Measurements from ENCODE around the gene TRIM10. TPM values are rescaled to one million over a fixed set of nuclear protein-coding genes. Genes with fewer than 3 reads are reported as not detected.
A peak's percentile ranks its signal among the peaks of the same experiment; 100 is the strongest.
"Not testable (repeated sequence)": the region's sequence is repeated elsewhere in the genome, so short reads cannot be mapped to it uniquely, and the experiment has no call there.

Gene TRIM10
- total RNA-seq, 1 donor from 2014 or later, result under 0.01 TPM

DNA sequence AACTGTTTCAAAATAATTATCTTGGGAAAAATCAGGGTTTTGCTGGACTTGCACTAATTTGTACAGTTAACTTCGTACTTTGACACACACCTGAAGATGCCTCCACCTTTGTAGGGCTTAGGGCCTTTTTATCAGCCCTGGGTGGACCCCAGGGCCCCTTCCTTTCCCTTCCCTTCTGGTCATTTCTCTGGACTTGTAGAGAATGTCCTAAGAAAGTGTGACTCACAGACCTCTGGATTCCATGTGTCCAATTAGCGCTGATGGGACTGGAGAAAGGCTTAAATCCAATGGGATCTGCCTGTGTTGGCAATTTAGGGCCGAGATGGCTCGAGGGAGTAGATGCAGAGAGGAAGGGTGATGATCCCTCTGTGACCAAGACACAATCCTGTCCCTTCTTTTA is 11.7 kb upstream of the TRIM10 start:
- DNase-seq (ENCODE audit: low read depth in 2 of 2), result no peak

DNA sequence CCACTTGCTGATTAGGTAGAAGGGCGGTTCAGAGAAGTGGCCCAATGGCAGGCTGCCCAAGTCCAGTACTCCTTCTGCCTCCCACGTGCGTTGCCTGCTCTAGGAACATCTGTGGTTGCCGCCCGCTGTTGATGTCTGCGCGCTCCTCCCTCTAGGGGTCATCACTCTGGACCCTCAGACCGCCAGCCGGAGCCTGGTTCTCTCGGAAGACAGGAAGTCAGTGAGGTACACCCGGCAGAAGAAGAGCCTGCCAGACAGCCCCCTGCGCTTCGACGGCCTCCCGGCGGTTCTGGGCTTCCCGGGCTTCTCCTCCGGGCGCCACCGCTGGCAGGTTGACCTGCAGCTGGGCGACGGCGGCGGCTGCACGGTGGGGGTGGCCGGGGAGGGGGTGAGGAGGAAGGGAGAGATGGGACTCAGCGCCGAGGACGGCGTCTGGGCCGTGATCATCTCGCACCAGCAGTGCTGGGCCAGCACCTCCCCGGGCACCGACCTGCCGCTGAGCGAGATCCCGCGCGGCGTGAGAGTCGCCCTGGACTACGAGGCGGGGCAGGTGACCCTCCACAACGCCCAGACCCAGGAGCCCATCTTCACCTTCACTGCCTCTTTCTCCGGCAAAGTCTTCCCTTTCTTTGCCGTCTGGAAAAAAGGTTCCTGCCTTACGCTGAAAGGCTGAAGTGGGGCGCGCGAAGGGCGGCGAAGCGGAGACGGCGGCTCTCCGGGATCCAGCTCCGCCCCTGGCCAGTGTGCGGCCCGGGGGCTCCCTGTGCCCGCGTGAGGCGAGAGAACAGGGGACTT is 10.9 kb upstream of the TRIM10 start:
- DNase-seq (ENCODE audit: low read depth in 2 of 2), result no peak

DNA sequence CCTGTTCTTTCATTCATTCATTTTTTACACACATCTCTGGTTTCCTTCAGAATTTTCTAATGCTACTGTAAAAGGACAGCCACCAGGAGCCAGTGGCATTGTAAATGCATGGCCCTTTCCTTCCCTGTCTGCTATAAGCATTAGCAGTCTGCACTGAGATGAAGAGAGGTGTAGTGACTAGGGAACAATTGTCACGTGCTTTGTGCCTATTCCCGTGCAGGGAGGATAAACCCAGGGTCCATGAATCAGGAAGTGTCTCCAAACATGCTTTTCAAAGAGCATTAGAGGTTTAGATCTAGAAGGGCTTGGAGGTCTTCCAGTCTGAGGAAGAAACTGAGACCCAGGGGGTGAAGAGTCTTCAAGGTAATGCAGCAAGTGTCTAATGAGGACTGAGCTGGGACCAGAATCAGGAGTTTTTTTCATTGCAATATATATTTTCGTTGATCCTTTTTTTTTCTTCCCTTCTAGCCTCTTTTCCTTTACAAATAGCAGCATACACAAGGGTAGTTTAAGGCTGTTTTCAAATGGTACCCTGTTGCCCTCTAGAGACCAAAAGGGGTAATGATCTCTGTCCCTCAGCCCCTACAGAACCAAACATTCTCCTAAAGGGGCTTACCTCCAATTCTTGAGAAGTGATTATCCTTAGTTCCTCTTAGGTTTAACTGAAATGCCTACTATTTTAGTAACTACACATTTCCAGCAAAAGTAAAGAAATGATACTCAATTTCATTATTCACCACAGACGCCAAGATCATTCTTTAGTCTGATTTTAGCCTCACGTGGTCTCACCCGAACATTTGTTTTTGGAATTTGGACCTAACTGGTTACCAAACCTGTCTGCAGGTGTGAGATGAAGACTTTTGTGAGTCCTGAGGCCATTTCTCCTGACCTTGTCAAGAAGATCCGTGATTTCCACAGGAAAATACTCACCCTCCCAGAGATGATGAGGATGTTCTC is 8.9 kb upstream of the TRIM10 start:
- peak; percentile 63 to 76 for DNase-seq (ENCODE audit: low read depth in 2 of 2)

DNA sequence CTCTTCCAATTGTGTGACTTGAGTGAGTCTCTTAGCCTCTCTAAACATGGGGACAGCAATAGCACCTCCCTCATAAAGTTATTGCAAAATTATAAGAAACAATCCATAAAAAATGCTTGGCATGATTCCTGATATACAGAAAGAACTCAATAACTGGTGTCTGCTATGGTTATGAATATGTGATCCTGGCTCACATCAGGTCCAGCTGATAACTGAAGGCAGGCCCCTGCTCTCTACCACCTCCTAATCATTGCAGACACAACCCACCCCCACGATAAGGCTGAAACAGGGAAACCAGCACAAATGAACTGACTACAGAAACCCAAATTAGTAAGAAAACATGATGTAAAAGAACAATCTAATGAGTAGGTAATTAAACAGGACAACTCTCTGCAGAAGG is 7.7 kb upstream of the TRIM10 start:
- DNase-seq (ENCODE audit: low read depth in 2 of 2), result no peak

DNA sequence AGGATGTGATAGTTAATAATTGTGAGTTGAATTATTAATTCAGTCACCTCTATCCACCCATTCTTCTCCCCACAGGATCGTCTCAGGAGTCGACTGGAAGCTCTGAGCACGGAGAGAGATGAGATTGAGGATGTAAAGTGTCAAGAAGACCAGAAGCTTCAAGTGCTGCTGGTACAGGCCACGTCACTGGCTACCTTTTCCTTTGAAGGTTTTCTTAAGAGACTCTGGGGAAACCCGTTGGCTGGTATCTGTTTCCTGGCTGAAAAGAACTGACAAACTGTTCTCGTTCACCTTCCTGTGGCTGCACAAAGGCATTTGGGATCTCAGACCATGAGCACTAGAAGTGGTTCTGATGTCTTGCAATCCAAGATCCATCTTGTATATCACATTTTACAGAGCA is 6.1 kb upstream of the TRIM10 start:
- DNase-seq (ENCODE audit: low read depth in 2 of 2), result peak in 1 of 2 donors; percentile 17

DNA sequence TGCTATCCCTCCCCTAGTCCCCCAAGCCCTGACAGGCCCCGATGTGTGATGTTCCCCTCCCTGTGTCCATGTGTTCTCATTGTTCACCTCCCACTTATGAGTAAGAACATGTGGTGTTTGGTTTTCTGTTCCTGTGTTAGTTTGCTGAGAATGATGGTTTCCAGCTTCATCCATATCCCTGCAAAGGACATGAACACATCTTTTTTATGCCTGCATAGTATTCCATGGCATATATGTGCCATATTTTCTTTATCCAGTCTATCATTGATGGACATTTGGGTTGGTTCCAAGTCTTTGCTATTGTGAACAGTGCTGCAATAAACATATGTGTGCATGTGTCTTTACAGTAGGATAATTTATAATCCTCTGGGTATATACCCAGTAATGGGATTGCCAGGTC is 4.2 kb upstream of the TRIM10 start:
- not testable (repeated sequence) for DNase-seq (ENCODE audit: low read depth in 2 of 2)

DNA sequence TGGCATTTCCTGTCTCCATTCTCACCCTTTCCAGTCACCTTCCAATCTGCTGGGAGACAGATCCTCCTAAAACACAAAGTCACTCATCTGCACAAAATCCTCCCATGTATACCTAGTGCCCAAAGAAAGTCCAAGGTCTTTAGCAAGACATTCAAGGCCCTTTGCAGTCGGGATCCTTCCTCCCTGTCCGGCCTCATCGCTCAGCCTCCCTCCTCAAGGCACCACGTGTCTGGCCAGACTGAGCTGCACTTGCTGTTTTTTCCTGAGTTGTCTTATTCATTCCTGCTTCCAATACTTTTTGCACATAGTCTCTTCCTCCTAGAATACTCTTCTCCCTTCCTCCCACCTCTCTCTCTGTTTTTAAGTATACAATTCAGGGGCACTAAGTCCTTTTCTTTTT is 3.7 kb upstream of the TRIM10 start:
- DNase-seq (ENCODE audit: low read depth in 2 of 2), result no peak

DNA sequence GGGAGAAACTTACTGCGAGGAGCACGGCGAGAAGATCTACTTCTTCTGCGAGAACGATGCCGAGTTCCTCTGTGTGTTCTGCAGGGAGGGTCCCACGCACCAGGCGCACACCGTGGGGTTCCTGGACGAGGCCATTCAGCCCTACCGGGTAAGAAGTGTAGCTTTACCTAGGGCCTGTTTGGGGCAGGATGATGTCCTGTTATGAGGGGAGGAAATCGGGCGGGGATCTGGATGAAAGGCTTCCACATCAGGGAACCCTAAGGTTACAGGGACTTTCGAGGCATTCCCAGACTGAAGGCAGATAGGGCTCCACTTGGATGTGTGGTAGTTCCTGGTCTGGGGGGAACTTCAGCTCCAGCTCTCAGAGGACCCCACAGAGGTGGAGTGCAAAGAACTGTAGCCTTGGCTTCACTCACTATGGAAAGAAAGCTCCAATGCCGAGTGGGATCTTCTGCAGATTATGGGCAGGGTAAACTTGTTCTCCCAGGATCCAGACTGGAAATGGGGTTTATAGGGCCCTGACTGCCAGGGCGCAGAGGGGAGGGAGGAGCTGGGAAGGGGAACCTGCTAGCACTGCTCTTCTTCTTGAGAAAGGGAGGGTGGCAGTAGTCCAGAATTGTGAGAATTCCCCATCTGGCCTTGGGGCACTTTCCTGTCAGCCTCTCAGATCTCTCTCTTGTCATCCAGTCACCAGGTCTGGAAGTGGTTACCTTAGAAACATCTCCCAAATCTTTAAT is 3.1 kb upstream of the TRIM10 start:
- DNase-seq (ENCODE audit: low read depth in 2 of 2), result no peak

DNA sequence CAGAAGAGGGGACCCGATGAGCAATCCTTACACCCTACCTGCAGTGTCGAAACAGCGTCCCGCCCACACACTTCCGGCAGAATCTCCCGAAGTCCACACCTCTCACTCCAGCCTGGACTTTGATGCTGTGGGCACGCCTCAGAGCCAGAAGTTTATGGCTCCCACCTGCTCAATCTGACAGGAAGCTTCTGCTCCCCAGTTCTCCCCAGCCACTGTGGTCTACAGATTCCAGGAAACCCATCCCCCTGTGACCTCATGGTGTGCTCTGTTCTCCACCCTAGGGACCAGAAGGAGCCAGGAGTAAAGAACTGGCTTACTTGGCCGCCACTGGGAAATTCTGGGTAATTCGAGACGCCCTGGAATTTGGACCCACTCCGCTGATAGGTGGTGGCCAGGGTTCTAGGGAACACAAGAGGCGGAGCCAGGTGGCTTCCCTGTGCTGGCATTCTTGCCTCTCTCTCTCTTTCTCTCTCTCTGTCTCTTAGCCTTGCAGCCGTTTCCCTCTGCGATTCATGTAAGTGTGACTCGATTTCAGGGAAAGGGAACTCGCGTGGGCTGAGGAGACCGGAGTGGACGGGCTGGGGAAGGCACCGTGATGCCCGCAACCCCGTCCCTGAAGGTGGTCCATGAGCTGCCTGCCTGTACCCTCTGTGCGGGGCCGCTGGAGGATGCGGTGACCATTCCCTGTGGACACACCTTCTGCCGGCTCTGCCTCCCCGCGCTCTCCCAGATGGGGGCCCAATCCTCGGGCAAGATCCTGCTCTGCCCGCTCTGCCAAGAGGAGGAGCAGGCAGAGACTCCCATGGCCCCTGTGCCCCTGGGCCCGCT is 2.3 kb upstream of the TRIM10 start, which contains the start of gene TRIM15:
TRIM15 (plus strand) TSS at position 457 of the 828 bp plus-strand sequence; CDS start at position 596, 139 bp downstream.
- no peak for DNase-seq (ENCODE audit: low read depth in 2 of 2)

DNA sequence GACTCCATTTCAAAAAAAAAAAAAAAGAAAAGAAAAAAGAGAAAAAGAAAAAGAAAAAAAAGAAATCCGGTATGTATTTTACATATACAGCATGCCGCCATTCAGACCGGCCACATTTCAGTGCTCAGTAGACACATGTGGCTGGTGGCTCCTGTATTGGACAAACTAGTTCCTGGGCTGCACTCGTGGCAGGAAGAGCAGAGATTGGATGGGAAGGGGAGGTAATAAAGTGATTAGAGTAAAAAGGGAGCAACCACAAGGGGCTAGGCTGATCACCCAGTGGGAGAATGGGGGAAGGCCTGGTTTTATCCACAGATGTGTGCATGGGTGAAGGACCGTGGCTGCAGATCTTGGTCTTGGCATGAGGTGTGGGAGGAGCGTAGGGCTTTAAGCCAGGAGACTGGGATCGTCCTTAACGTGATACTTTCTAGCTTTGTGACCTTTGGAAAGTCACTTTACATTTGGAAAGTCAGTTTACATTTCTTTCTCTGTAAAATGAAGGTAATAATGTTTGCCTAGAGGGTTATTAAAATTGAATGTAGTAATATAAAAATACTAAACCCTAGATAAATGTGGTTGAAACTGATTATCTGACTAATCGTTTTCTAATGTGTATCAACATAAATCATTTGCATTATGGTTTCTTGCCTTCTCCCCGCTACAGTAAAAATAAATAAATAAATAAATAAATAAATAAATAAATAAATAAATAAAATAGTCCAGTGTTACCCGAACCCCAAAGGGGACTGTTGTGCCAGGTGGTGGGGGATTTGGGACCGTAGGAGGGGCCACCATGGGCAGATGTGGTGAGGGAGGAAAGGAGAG is 1.5 kb upstream of the TRIM10 start:
- DNase-seq (ENCODE audit: low read depth in 2 of 2), result no peak

DNA sequence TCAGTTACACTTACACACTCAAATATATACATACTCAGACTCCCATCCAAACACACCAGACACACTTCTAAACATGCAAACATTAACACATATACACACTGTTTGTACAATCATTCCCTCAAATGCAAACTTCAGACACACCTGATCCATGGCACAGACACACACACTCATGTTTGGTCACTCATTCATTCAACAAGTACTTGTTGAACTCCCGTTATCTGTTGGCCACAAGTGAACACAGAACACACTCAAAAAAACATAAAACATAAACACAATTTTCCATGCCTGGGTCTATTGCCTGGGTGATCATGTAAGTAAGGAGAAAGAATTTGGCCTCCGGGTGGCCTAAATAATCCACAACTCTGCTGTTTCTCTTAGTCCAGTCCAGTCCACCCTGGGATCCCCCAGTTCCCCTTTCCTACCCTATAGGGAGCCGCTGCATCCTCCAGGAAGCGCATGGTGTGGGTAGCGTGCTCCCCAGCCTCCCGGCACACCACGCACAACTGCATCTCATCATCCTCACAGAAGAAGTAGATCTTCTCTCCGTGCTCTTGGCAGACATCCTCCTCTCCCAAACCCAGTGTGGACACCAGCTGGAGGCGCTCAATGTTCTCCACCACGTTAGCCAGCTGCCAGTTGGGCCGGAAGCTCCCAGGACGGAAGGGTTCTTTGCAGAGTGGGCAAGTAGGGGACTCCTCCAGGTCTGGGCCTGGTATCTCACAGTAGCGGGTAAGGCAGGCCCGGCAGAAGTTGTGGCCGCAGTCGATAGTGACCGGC is 815 bp downstream of the TRIM10 start:
- no peak for DNase-seq (ENCODE audit: low read depth in 2 of 2)

DNA sequence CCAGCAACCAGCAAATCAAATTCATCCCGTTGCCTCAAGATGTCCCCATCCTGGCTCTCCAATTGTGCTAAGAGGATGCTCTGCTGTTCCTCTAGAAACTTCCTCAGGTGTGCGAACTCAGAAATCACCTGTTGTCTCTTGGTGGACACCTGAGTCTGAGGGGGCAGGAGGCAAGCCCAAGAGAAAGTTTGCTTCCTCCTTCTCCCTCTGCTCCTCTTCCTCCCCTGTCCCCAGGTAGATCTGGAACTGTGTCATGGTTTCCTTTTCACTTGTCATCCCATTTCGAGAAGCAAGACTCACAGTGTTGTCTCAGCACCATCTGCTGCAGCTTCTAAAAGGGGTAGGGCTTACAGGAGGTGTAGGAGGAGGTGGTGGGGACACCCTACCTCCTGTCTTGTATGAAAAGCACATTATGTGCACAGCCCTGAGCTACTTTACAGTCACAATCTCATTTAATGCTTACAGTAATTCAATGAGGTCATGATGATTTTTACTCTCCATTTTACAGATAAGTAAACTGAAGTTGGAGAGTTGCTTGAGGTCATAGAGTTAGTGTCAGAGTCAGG is 2.5 kb downstream of the TRIM10 start:
- DNase-seq (ENCODE audit: low read depth in 2 of 2), result no peak

DNA sequence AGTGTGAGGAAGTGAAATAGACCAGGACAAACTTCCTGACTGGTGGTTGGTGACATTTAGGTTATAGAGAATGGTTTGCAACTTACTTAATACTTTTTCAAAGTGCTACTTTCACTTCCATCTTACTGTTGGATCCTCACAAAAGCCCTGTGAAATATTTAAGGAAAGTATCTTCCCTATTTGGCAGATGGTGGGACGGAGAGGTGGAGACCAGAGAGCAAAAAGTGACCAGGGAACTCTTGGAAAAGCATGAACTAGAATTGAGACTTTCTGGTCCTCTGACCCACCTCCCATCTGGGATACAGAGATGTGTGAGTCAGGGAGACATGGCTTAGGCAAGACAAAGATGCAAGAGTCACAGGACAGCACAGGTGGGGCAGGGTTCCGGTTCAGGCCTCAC is 3.0 kb downstream of the TRIM10 start:
- DNase-seq (ENCODE audit: low read depth in 2 of 2), result no peak

DNA sequence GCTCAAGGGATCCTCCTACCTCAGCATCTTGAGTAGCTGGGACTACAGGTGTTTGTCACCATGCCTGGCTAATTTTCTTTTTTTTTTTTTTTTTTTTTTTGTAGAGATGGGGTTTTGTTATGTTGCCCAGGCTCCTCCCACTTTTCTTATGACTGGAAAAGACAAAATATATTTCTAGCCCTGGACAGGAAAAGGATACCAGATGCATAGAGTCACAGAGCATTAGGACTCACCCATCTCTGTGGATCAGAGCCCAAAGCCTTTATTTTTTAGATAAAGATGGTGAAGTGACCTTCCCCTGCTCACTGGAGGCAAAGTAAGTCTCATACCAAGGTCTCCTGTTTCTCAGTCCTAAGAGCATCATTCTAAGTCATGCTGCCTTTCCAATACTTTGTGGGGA is 3.4 kb downstream of the TRIM10 start:
- no peak for DNase-seq (ENCODE audit: low read depth in 2 of 2)

DNA sequence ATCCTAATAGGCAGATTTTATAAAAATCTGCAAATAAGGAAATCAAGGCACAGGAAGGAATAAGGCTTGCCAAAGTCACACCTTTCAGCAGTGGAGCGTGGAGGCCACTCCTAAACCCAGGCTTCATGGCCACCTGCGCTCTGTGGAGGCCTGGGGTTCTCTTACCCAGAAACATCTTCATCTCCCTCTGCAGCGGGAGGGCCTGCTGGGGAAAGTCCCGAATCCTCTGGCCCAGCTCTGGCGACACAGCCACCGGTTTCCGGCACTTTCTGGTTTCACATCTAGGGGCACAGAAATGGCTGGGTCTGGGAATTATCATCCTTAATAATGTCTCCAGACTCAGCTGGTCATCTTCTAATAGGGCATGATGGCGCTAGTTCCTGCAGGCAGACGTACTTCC is 4.2 kb downstream of the TRIM10 start:
- DNase-seq (ENCODE audit: low read depth in 2 of 2), result no peak

DNA sequence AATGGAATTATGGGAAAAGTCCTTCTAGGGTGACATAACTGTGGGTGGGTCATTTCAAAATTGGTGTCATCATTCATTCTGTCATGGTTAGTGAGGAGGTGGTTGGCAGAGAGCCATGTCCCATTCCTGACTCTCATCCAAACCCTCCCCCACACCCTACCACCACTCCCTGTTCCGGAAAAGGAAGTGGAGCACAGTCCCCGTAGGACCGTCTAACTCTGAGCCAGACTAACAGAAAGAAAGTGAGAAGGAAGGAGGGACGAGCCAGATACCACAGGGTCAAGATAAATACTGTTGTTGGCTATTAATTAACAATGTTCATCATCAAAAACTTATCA is 4.8 kb downstream of the TRIM10 start:
- peak; percentile 74 to 90 for DNase-seq (ENCODE audit: low read depth in 2 of 2)

DNA sequence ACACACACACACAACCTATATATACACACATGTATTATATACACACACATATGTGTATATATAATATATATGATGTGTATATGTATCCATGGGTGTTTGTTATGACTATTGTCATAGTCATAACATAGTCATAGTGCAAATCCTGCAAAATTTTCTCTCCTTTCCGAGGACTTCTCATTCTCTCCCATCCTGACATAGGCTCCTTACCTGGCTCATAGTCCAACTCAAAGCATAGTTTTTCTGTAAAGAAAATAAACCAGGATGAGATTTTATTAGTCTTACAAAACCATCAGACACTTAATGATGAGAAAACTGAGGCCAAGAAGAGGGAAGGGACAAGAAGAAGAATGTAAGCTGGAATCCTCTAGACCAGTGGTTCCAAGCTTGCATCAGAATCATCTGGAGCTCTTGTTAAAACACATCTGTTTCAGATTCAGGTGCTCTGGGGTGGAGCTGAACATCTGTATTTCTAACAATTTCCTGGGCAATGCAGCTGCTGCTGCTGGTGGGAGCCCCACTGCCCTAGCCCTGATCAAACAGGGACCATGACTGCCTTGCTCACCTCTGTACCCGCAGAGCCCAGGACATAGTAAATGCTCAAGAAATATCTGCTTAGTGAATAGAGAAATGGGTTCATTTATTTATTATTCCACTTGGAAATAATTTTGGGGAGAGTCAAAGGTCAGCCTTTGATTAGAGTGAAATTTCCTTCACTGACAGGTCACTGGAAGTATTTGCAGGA is 5.3 kb downstream of the TRIM10 start:
- DNase-seq (ENCODE audit: low read depth in 2 of 2), result no peak
